PFSK-1 (cell line): ENCODE results near the gene MAFF.

Experiments used
- POLR2AphosphoS5 ChIP-seq: IDR thresholded peaks from 2 replicates; pipeline ENCODE4 v1.6.1; 2012; ENCODE audit warnings: low read depth, mild to moderate bottlenecking, control low read depth, low read length, moderate library complexity
- SIN3A ChIP-seq: IDR thresholded peaks from 2 replicates; pipeline ENCODE4 v1.6.1; 2012; ENCODE audit warnings: mild to moderate bottlenecking, low read length, moderate library complexity, borderline replicate concordance; ENCODE audit not compliant: insufficient read depth
- TF ChIP-seq, protein P1 (sequence below), 2 experiments: IDR thresholded peaks; 2 replicates each; pipeline versions ENCODE4 v1.6.1 to v1.8.0; 2011 to 2012; ENCODE audit warnings: low read depth in 2 of 2, low read length in 2 of 2, control low read depth in 1 of 2, inconsistent platforms in 1 of 2, mild to moderate bottlenecking in 1 of 2, moderate library complexity in 1 of 2; ENCODE audit not compliant: insufficient read depth in 1 of 2

DNA sequence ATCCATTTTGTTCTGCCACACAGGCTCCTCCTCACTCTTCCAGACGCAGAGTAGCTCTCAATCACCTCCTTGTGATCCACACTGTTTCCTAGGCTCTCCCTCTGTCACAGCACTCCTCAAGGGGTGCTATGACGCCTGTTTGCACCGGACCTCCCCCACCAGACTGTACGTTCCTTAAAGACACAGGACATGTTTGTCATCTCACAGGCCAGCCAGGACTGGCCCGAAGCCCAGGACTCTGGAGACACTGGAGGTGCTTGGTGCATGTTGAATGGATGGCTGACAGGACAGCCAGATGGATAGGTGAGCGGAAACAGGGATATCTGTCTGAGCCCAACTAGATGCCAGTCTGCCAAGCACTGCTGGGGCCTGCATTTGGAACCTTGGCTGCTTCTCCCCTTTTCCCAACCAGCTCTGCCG is 33.8 kb upstream of the MAFF start:
- TF ChIP-seq POLR2AphosphoS5 (no peak), SIN3A (no peak)
- TF ChIP-seq, protein P1, sequence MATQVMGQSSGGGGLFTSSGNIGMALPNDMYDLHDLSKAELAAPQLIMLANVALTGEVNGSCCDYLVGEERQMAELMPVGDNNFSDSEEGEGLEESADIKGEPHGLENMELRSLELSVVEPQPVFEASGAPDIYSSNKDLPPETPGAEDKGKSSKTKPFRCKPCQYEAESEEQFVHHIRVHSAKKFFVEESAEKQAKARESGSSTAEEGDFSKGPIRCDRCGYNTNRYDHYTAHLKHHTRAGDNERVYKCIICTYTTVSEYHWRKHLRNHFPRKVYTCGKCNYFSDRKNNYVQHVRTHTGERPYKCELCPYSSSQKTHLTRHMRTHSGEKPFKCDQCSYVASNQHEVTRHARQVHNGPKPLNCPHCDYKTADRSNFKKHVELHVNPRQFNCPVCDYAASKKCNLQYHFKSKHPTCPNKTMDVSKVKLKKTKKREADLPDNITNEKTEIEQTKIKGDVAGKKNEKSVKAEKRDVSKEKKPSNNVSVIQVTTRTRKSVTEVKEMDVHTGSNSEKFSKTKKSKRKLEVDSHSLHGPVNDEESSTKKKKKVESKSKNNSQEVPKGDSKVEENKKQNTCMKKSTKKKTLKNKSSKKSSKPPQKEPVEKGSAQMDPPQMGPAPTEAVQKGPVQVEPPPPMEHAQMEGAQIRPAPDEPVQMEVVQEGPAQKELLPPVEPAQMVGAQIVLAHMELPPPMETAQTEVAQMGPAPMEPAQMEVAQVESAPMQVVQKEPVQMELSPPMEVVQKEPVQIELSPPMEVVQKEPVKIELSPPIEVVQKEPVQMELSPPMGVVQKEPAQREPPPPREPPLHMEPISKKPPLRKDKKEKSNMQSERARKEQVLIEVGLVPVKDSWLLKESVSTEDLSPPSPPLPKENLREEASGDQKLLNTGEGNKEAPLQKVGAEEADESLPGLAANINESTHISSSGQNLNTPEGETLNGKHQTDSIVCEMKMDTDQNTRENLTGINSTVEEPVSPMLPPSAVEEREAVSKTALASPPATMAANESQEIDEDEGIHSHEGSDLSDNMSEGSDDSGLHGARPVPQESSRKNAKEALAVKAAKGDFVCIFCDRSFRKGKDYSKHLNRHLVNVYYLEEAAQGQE (IDR thresholded peaks at IDR 0.05; ENCODE audit: insufficient read depth in 1 of 2, low read depth in 2 of 2, low read length in 2 of 2), result no peak
